Muscle of leg (tissue), 11 donors: ENCODE results near the gene WDR27. TPM values are rescaled to one million over a fixed set of nuclear protein-coding genes. Genes with fewer than 3 reads are reported as not detected.

Experiments
- DNase-seq: peaks from one replicate; pipeline ENCODE4 v3.0.0; 2013
- H3K27ac ChIP-seq: one replicate; pipeline ENCODE4 v1.5.1; 2013; ENCODE audit warnings: mild to moderate bottlenecking, low read length, control low read depth
- H3K27me3 ChIP-seq: one replicate; pipeline ENCODE4 v1.6.1; 2013; ENCODE audit warnings: low read length; ENCODE audit not compliant: control insufficient read depth, insufficient read depth
- H3K36me3 ChIP-seq: one replicate; pipeline ENCODE4 v1.6.1; 2013; ENCODE audit warnings: low read length; ENCODE audit not compliant: control insufficient read depth, insufficient read depth
- H3K4me1 ChIP-seq: one replicate; pipeline ENCODE4 v1.6.1; 2013; ENCODE audit warnings: low read length; ENCODE audit not compliant: control insufficient read depth, insufficient read depth
- H3K4me3 ChIP-seq: one replicate; pipeline ENCODE4 v1.5.1; 2013; ENCODE audit warnings: low read length, control low read depth
- H3K9me3 ChIP-seq: replicated peaks from 2 replicates; pipeline ENCODE4 v1.6.1; 2013; ENCODE audit warnings: low read depth, low read length; ENCODE audit not compliant: control insufficient read depth
- WGBS: methylation state at CpG from one replicate; pipeline ENCODE4 v1.1.5; 2013; ENCODE audit warnings: missing lambda C conversion rate; ENCODE audit not compliant: insufficient coverage; 5-methylcytosine and 5-hydroxymethylcytosine counted together
- polyA plus RNA-seq, 8 donors: library from polyadenylated mRNA; unstranded; fragments of 120-200 nt; gene quantifications; one replicate each; pipeline versions ENCODE4 v1.2.1 to v1.2.3, GENCODE V29; 2013; ENCODE audit warnings: inconsistent platforms in 1 of 8, low replicate concordance in 1 of 8; ENCODE audit not compliant: insufficient read length in 8 of 8, insufficient read depth in 1 of 8
- total RNA-seq: library from RNA; stranded (reverse); fragments of 120-200 nt; gene quantifications from one replicate; pipeline ENCODE4 v1.2.4, GENCODE V29; 2013

Gene WDR27
- total and polyA plus RNA-seq, 9 donors, result 21.5 to 49.4 (median 30.3) TPM

DNA sequence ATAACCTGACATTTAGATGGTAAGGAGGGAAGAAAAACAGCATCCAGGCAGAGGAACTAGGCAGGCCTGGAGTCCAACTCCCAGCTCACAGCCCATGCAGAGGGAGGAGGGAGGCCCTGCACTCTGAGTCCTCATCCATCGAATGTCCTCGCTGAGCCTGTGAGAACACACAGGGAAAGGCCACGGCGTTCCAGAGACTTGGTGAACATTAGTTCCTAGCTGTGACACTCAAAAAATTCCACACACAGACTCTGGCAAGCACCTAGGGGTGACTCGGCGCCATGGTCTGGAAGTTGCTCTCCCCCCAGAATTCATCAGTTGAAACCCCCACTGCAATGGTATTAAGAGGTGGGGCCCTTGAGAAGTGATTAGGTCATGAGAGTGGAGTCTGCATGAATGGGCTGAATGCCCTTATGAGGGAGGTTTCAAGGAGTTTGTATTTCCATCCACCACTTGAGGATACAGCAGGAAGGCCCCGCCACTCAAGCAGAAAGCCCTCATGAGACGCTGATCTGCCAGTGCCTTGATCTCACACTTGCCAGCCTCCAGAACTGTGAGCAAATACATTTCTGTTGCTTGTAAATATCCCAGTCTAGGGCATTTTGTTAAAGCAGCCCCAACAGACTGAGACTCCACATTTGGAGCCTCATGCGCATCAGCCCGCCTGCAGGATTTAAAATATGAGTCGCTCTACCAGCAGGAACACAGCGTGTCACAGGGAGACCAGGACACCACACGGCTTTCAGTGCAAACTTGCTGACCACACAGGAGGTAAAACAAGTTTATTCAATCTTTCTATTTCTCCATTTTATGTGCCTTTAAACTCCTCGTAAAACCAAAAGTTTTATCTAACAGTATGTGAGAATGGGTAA lies 73.9 kb downstream of the WDR27 start:
- 86% methylated on average over 5 of the region's 14 CpGs for WGBS
- no peak overlapping the region for H3K4me3 ChIP-seq
- H3K36me3 ChIP-seq, result peaks cover 28% of the 10 kb centered on the region
- H3K27me3 ChIP-seq, result no peaks in the 10 kb centered on the region
- H3K4me1 ChIP-seq, result no peaks in the 10 kb centered on the region
- no peak for DNase-seq
- H3K9me3 ChIP-seq, result no peaks in the 10 kb centered on the region
- H3K27ac ChIP-seq, result no peak overlapping the region

DNA sequence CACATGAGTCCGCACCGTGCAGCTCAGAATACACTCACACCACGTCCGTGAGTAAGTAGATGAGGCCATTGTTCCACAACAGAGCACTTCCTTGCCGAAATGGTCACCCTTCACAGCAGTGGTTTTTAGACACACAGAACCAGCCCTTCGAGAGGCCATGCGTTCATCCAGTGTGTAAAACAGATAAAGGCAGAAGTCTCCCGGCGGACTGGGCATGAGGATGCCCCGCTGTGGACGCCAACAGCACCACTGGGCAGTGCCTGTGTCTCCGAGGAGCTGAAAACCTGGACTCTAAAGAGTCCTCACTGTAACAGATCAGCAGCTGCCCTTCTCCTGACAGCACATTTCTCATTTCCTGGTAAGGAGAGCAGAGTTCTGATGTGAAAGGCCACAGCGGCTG lies 75.2 kb downstream of the WDR27 start:
- Histone ChIP-seq H3K9me3 (no peaks in the 10 kb centered on the region), H3K36me3 (peaks cover 28% of the 10 kb centered on the region), H3K4me3 (no peak overlapping the region), H3K4me1 (no peaks in the 10 kb centered on the region), H3K27ac (no peak overlapping the region), H3K27me3 (no peaks in the 10 kb centered on the region)
- DNase-seq, result no peak
- 91% methylated on average over 11 of the region's 13 CpGs for WGBS

DNA sequence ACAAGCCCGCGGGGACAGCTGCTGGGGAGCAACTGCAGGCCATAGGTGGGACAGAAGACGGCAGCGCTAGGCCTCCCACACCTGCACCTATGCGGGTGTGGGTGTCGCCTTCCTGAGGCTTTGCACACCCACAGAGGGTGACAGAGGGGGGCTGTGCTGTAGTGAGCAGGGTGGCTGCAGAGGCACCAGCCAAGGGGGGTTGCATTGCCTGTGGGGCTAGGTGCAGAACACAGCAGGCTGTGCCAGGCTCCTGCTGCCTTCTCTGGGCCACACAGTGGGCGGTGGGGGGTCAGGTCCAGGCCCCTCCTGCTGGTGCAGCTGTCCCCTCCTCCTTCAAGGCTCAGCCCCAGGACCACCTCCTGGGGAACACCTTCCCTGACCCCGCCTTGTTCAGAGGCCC lies 75.7 kb downstream of the WDR27 start:
- Histone ChIP-seq H3K27ac (no peak overlapping the region), H3K9me3 (no peaks in the 10 kb centered on the region), H3K4me1 (no peaks in the 10 kb centered on the region), H3K27me3 (no peaks in the 10 kb centered on the region), H3K36me3 (peaks cover 28% of the 10 kb centered on the region), H3K4me3 (no peak overlapping the region)
- DNase-seq, result no peak
- WGBS, result 96% methylated on average over 7 of the region's 8 CpGs

DNA sequence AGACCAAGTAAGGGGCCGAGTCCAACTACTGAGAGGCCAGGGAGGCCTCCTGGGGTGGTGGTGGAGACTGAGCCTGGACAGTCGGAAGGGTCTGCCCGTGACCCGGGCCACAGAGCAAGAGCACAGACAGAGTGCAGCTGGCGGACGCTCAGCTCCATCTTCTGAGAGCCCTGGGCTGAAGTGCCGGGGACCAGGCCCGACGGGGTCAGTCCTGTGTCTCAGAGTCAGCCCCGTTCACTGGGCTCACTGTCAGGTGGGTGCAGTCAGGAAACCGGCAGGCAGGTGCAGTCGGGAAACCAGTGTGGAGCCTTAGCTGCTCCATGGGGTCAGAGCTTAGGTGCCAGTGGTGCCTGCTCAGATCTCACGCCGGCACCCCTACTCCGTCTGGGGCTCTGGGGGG lies 76.5 kb downstream of the WDR27 start:
- H3K9me3 ChIP-seq, result no peaks in the 10 kb centered on the region
- no peaks in the 10 kb centered on the region for H3K27me3 ChIP-seq
- no peaks in the 10 kb centered on the region for H3K4me1 ChIP-seq
- H3K4me3 ChIP-seq, result no peak overlapping the region
- H3K27ac ChIP-seq, result no peak overlapping the region
- DNase-seq, result no peak
- 96% methylated on average over 12 of the region's 15 CpGs for WGBS
- peaks cover 28% of the 10 kb centered on the region for H3K36me3 ChIP-seq

DNA sequence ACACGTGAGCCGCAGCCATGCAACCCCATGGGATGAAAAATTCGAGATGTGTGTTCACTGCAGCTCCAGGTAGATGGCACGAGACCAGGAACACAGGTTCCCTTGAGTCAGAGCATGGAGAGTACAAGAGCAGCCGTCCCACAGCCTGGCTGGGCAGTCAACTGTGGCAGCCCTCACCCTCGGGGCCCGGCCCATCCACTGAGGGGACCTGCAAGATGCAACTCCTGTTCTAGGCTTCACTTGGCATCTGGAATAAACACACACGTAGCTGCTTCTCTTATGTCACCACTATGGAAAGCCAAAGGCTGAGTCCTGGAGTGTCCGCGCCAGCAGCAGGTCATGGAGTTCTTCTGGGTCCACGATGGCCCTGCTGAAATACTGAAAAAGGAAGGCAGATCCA lies 77.0 kb downstream of the WDR27 start:
- 83% methylated on average over 11 of the region's 11 CpGs for WGBS
- no peak overlapping the region for H3K27ac ChIP-seq
- H3K27me3 ChIP-seq, result no peaks in the 10 kb centered on the region
- H3K36me3 ChIP-seq, result peaks cover 28% of the 10 kb centered on the region
- no peak for DNase-seq
- H3K4me3 ChIP-seq, result no peak overlapping the region
- H3K4me1 ChIP-seq, result no peaks in the 10 kb centered on the region
- no peaks in the 10 kb centered on the region for H3K9me3 ChIP-seq

DNA sequence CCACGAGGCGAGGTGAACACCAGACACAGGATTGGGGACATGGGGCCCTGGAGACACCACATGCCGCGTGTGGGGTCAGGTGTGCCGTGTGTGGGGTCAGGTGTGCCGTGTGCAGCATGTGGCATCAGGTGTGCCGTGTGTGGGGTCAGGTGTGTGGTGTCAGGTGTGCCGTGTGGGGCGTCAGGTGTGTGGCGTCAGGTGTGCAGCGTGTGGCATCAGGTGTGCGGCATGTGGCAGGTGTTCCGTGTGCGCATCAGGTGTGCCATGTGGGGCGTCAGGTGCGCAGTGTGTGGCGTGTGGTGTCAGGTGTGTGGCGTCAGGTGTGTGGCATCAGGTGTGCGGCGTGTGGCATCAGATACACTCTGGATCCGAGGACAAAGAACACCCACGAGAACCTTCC lies 77.9 kb downstream of the WDR27 start:
- H3K27me3 ChIP-seq, result no peaks in the 10 kb centered on the region
- no peaks in the 10 kb centered on the region for H3K4me1 ChIP-seq
- WGBS, result 97% methylated on average over 22 of the region's 22 CpGs
- no peak overlapping the region for H3K27ac ChIP-seq
- H3K4me3 ChIP-seq, result no peak overlapping the region
- DNase-seq, result no peak
- H3K36me3 ChIP-seq, result peaks cover 28% of the 10 kb centered on the region
- no peaks in the 10 kb centered on the region for H3K9me3 ChIP-seq

DNA sequence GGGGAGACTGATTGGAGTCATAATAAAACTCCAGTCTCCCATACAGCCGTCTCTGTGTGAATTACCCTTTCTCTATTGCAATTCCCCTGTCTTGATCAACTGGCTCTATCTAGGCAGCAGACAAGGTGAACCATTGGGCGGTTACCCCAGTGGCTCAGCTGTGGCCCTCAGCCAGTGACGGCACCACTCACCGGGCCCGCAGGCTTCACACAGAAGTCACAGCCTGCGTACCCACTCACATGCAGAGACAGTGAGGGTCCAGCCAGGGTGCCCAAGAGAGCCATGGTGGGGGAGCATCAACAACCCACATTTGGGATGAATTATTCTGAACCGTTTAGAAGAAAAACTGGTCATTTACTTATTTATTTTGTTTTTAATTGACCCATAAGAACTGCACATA lies 78.5 kb downstream of the WDR27 start:
- Histone ChIP-seq H3K9me3 (no peaks in the 10 kb centered on the region), H3K36me3 (peaks cover 28% of the 10 kb centered on the region), H3K4me3 (no peak overlapping the region), H3K27me3 (no peaks in the 10 kb centered on the region), H3K27ac (no peak overlapping the region), H3K4me1 (no peaks in the 10 kb centered on the region)
- no peak for DNase-seq
- WGBS, result 98% methylated on average over 6 of the region's 7 CpGs

DNA sequence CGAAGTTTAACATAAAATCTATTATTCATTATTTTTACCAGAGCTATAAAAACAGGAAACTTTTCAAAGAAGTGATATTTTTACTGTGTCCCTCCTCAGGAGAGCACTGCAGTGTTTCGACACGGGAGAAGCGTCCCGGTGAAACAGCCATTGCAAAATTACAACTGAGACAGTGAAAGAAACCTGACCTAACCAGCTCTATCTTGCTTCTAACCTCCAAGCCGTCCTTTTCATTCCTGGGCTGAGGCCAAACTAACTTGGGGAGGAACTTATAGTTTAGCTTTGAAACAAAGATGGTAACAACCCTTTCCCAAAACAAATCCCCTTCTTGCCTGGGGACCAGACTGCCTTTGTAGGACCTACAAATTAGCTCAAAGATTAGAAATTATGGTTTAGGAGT lies 79.2 kb downstream of the WDR27 start:
- 42% methylated on average over 4 of the region's 6 CpGs for WGBS
- H3K27ac ChIP-seq, result no peak overlapping the region

DNA sequence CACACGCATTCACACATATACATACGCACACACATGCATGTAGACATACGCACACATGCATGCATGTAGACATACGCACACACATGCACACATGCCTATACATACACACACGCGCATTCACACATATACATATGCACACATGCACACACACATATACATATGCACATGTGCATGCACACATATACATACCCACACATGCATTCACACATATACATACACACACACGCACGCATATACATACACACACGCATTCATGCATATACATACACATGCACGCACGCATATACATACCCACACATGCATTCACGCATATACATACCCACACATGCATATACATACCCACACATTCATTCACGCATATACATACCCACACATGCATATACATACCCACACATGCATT lies 80.5 kb downstream of the WDR27 start:
- no peak overlapping the region for H3K27ac ChIP-seq
- no peak overlapping the region for H3K4me3 ChIP-seq
- H3K36me3 ChIP-seq, result peaks cover 23% of the 10 kb centered on the region
- 86% methylated on average over 13 of the region's 13 CpGs for WGBS
- H3K4me1 ChIP-seq, result no peaks in the 10 kb centered on the region
- no peaks in the 10 kb centered on the region for H3K9me3 ChIP-seq
- no peaks in the 10 kb centered on the region for H3K27me3 ChIP-seq
- DNase-seq, result no peak

More for the DNA sequence above, 79.2 kb downstream of the WDR27 start:
- peak; percentile 20 for DNase-seq
- Histone ChIP-seq H3K9me3 (no peaks in the 10 kb centered on the region), H3K27me3 (no peaks in the 10 kb centered on the region), H3K36me3 (peaks cover 26% of the 10 kb centered on the region), H3K4me1 (no peaks in the 10 kb centered on the region), H3K4me3 (no peak overlapping the region)

DNA sequence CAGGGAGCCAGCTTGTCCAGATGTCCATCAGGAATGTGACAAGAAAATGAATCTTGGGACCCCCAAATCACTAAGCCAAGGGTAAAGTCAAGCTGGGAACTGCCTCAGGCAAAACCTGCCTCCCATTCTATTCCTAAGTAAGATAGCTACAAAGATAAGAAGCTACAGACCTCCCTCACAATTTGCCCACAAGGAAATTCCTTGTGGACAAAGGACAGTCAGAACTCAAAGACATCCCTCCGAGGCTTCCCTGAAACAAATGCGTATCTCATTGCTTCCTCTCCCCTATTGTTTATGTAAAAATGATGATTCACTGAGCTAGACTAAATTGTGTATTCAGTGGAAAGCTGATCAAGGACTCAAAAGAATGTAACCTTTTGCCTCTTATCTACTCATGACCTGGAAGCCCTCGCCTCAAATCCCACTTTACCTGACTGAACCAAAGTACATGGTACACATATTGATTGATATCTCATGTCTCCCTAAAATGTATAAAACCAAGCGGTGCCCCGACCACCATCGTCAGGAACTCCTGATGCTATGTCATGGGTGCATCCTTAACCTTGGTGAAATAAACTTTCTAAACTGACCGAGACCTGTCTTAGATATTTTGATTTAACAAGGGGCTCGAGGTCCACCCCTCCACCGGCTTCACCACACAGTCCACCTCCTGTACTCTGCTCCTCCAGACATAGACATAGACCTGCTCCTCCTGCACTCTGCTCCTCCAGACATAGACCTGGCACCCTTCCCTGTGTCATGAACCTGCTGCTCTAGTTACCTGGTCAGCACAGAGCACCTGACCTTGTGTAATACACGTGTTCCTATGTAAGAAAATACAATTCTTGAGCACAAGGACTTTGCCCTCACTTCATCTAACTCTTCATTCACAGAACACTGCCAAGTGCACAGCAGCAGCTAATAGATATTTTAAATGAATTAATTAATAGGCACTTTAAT lies 81.4 kb downstream of the WDR27 start:
- H3K4me3 ChIP-seq, result no peak overlapping the region
- no peak for DNase-seq
- H3K4me1 ChIP-seq, result no peaks in the 10 kb centered on the region
- WGBS, result 89% methylated on average over 5 of the region's 10 CpGs
- H3K27me3 ChIP-seq, result no peaks in the 10 kb centered on the region
- H3K9me3 ChIP-seq, result no peaks in the 10 kb centered on the region
- H3K27ac ChIP-seq, result no peak overlapping the region
- peaks cover 17% of the 10 kb centered on the region for H3K36me3 ChIP-seq
